Stimulated activated CD4-positive, alpha-beta T cell treated with anti-CD3 and anti-CD28 coated beads, Interleukin-4, amount 100 ng/mL, for 48 hours (primary cell): ENCODE measurements around the gene CDK4.

ENCODE experiments used
- DNase-seq, 2 donors: peaks; one replicate each; pipeline ENCODE4 v3.0.0-alpha.2; 2020; ENCODE audit warnings: low read depth in 2 of 2

CDK4 gene

DNA sequence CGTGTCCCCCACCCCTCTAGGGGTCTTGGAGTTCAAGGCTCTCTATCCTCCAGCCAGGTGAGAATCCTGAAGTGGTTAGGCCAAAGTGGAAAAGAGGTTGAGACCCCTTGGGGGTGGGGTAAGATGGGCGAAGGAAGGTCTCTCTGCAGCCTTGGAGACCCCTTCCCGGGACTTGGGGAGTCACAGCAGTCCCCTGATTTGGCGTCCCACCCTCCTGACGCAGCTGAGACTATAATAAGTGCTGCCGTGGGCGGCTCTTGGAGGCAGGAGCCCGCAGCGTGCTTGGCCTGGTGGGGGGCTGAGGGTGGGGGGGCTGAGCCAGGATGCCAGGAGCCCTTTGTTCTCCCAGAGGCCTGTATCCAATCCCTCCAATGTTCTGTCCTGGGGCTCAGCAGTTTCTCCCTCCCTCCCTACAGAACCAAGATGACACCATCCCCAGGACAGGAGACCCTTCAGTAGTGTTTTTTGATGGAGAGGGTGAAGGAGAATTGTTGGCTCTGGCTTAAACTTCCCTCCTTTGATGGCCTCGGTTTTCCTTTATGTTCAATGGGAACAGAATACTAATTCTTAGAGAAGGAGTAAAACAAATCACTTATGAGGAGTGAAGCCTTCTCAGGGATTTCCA, 12.1 kb downstream of the CDK4 start:
- no peak for DNase-seq

DNA sequence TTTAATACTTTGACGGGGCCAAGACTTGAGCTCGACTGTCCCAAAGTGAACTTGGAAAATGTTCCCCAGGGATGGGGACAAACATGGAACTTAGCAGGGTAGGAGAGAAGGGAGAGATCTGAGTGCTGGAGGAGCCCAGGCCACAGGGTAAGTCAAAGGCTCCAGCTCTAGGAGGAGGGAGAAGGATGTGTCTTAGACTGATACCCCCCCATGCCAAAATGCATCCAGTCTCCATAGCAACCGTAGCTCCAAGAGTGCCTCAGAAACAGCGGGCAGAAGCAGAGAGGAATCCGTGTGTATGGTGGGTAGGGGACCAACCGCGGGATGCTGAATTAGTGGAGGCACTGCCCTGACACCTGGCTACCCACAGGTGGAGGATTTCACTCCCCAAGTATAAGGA, 12.7 kb downstream of the CDK4 start:
- no peak for DNase-seq

DNA sequence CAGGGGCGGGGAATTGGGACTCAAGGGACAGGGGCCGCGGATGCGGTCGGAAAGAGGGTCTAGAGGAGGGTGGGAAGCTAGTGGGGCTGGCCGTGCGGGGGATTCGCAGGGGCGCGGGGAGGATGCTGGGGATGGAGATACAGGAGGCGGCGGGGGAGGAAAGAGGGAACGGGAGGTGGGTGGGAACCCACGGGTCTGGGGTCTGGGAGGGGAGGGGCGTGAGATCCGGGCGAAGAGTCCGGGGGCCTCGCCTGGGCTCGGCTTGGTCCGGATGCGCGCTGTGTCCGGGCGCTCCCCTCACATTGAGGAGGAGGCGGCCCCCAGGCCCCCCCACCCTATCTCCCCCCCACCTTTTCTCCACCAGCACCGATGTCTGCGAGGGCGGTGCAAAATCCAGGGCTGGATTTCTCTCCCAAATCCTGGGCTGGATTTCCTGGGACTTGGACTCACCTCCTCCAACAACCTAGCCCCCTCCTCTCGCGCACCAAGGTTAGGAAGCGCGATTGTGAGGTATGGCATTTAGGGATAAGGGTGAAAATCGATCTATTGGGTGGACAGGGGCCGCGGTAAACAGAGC, 13.4 kb downstream of the CDK4 start, which contains the start of gene AGAP2:
AGAP2 (minus strand) TSS at position 82 of the 577 bp plus-strand sequence. CDS start 496 bp downstream, outside the sequence.
- no peak for DNase-seq

DNA sequence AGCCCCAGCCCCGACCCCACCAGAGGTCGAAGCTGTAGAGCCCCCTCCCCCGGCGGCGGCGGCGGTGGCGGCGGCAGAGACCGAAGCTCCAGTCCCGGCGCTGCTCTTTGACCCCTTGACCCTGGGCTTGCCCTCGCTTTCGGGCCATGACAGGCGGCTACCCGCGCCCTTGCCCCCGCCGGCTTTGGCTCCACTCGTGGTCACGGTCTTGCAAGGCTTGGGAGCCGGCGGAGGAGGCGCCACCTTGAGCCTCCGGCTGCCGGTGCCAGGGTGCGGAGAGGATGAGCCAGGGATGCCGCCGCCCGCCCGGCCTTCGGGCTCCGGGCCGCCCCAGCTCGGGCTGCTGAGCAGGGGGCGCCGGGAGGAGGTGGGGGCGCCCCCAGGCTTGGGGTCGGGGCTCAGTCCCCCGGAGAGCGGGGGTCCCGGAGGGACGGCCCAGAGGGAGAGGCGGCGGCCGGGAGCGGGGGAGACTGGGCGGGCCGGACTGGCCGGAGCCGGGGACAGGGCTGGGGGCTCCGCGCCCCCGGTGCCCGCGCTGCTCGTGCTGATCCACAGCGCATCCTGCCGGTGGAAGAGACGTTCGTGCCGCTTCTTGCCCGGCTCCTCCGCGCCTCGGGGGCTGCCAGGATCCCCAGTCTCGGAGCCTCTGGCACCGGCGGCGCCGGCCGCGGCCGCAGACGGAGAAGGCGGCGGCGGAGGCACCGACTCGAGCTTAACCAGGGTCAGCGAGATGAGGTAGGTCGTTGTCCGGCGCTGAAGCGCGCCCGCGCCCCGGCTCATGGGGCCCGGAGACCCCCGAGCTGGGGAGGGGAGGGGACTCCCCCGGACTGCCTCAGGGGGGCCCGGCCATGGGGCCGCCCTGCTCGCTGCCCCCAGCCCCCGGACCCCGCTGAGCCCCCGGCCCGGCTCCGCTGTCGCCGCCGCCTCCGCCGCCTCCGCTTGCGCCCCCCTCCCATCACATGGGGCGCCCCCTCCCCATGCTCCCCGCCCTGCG, 14.3 kb downstream of the CDK4 start:
- no peak for DNase-seq

DNA sequence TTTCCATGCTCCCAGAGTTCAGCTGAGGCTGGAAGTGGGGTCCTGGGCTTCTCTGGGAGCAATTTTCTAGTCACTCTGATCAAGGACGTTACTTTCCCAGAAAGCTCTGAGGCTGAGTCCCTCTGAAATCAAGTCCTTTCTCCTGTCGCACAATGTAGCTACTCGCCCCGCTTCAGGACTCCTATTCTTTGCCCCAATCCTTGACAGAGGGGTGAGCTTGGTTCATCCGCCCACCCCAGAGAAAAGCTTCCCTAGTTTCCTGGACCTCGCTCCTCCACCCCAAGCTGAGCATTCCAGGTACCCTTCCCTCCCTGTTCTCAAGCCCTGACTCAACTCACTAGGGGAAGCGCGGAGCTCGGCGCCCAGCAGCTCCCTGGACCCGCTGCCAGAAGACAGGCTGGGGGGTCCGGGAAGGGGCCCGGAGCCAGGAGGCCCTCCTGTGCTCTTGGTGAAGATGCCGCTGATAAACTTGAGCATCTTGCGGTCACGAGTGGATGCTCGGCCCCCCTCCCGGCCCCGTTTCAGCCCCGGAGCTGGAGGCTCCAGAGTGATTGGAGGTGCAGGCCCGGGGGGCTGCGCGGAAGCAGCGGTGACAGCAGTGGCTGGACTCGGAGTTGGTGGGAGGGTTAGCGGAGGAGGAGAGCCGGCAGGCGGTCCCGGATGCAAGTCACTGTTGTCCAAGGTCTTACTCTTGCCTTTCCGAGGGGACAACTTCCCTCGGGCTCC, 15.2 kb downstream of the CDK4 start:
- DNase-seq: no peak

DNA sequence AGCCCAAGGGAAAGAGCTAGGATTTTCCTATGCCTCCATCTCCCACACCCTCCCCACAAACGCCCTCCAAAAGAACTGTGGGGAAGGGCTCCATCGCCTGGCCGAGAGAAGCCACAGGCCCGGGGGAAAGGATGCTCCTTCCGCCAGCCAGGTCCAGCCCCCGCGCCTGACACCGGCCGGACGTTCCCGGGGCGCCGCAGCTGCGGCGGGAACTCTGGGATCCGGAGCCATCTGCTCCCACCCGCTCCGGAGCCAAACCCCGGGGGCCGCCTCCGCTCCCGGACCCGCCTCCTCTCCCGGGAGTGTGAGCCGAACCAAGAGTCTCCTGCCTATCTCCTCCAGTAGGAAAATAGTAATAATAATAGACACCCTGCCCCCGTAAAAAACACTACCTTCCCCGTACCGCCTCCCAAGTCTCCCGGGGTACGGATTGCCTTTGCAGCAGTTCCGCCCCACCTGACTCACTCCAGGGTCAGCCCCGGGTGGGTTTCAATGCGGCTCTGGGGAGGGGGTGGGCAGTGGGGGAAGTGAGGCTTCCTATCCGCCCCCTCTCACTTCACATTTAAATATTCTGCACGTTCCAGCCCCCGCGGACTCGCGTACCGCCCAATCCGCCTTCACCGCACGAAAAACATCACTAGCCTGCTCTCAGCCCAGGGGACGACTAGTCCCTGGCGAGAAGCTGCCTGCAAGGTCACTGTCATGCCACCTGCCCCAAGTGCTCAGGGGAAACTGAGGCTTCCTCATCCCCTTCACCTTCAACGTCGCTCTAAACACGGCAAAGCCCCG, 16.0 kb downstream of the CDK4 start:
- DNase-seq: no peak

DNA sequence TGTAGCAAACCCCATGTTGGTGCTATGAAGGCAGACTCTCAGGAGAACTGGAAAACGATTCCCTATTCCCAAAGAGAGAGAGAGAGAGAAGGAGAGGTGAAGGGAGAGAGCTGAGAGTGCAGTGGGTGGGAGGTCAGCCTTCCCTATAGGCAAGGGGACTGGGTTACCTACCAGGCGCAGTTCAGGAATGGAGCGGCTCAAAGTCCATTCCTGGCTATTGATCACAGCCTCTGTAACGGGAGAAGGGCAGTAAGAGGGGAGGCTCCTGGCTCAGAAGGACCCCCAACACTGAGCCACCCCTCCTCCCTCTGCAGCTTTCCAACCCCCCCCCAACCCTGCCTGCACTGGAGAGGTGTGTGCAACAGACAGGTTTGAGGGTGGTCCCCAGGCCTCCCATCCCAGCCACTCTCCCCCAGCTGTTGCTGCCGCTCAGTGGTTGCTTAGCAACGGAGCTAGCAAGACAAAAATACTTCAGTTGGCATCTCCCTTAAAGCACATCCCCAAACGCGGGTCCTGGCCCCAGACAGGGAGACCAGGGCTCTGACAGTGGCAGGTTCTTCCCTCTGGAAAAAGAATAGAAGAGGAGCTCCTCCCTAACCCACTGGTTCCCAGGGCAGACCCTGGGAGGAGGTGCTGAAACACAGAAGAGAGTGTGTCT, 16.8 kb downstream of the CDK4 start:
- no peak for DNase-seq

DNA sequence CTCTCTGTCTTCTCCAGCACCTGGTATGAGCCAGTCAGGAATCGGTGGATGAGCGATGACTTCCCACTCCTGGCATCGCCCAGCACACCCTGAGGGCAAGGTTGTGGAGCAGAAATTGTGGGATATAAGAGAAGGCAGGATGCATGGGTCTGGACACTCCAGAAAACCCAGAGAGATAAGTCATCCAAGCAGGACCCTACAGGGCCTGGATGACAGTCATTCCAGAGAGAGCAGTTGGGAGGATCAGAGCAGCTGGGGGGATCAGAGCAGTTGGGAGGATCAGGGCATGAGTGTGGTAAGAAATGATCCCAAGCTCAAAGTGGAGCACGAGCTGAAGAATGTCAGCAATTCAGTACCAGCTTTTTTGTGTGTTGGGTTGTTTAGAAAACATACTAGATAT, 17.5 kb downstream of the CDK4 start:
- no peak for DNase-seq

DNA sequence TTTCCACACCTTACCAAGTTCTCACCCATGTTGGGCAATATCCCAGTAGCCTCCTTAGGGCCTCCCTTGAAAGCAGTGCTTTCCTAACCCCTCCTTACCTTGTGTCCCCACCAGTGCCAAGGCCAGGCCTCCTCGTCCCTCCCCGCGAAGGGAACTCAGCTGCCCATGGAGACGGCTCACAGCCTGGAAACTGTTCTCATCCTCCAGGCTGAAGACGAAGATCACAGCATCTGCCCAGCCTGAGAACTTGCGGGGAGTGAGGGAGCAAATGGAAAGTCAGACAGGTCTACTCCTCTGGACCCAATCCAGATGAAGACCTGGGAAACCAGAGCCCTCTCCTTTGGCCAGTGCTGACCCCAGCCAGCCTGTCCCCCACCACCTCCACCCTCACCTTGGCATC, 18.2 kb downstream of the CDK4 start:
- no peak for DNase-seq

DNA sequence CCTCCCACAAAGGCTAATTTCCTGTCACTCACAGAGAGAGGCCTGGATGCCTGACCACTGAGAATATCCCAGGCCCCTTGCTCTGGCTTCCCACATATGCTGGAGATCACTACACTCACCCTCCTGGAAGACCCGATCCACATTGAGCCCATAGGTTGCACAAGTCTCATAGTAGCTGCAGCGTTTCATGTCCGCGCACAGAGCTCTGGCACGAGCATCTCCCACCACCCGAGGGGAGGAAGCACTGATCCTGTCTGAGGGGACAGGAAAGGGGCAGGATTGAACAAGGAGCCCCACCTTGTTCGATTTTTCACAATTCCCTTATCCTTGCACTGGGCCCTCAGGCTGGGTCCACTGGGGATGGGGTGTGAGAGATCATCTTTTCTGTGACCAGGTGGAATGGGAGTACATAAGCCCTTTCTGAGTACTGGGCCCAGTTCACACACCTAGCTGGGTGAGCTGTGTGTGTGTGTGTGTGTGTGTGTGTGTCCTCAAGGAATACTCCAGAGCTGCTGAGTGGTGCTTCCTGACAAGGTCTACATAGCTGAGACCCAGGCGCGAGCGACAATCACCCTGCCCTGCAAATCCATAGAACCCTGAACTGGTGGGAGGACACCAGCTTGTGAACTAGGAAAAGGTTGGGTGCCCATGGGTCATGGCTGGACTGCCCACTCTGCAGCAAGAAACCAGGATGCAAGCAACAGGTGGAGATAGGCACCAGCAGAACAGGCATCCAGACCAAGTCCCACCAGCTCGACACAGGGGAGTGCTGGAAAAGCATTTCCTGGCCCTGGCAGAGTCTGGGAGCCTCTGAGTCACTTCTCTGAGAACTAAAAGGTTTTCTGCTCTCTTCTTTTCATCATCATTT, 19.1 kb downstream of the CDK4 start:
- no peak for DNase-seq

DNA sequence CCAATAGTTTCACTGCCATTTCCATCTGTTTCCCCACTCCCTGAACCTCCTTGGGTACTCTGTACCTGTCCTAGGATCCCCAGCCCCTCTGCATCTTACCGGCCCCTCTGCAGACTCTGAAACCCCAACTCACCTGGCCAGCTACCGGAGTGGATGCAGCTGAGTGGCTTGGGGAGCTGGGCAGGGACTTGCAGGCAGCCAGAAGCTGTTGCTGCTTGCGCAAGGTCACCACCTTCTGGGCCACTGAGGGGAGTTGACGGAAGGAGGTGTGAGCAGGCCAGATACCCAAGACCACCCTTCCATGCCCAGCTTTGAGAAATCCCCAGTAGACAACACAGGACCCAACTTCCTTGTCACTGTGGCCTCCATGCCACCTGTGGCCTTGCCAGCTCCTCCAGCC, 19.8 kb downstream of the CDK4 start:
- no peak for DNase-seq

DNA sequence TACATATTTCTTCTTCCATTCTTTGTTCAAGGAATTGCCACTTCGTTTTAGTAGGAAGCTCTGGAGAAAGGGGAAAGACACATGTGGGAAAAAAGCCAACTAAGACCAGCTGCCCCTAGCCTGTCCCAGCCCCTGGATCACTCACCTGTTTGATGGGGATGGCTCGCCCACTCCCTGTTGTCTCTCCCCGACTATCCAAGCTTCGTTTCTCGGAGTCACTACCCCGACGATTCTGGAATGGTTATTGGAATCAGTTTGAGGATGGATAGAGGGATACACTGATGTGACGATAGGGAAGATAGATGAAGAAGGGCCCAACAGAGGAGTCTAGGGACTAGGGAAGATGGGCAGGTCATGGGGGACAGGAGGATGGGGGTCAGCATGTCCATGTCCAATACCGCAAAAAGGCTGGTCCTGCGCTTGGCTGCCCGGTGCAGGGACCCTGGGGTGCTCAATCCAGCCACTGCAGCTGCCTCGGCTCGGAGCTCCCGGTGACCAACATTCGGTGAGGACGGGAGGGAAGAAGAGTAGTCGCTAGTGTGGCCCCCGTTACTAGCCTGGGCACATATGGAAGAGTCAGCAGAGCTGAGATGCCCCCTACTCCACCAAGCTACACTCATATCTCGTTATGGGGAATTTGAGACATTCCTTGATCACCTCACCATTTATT, 20.6 kb downstream of the CDK4 start:
- no peak for DNase-seq

DNA sequence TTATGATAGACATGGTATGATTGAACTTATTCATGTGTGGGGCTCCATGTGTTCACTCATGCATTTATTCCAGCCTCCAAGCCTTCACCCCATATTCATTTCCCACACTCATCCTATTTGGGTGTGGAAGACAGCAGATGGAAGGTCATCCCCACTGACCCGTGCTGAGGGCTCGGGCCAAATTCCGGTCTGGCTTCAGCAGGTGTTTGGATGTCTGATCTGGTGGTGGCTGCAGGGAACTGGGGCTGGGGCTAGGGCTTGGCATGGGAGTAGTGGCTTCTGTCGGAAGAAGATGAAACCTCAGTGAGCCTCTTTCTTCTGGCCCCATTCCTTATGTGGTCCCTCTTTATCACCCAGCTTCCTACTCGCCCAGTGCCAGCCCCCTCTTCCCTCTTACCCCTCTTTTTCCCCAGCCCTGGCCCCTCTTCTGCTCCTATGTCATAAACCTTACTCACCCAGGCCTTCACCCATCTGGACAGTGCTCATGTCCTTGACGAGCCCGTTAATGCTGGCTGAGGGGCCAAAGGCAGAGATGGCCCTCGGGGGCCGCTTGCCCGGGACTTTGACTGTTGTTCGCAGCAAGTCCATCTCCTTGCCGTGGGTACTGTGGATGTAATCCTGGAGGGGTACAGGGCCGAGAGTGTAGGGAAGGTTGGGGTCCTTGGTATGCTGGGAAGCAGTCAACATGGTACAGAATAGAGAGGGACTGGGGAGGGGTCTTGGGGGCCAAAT, 21.6 kb downstream of the CDK4 start:
- DNase-seq: no peak

DNA sequence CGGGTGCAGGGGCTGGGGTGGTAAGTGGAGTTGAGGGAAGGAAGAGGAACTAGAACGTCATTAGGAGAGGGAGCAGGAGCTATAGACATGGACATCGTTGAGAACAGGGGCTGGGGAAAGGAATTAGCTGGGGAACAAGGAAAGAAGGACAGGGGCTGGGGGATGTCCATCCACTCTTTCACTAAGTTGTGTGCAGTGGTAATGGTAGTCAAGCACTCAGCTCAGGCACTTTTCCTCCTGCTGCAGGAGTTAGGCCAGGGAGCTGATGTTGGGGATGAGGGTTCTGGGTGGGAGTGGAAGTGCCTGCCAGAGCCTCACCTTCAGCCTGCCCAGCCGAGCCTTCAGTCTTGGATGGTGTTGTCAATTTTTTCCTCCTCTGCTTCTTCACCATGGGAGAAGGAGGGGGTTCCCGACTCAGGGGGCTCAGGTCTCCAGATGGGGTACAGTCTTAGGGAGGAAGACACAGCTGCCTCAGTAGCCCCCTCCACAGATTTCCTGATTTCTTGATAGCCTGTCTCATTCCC, 22.7 kb downstream of the CDK4 start:
- no peak for DNase-seq

DNA sequence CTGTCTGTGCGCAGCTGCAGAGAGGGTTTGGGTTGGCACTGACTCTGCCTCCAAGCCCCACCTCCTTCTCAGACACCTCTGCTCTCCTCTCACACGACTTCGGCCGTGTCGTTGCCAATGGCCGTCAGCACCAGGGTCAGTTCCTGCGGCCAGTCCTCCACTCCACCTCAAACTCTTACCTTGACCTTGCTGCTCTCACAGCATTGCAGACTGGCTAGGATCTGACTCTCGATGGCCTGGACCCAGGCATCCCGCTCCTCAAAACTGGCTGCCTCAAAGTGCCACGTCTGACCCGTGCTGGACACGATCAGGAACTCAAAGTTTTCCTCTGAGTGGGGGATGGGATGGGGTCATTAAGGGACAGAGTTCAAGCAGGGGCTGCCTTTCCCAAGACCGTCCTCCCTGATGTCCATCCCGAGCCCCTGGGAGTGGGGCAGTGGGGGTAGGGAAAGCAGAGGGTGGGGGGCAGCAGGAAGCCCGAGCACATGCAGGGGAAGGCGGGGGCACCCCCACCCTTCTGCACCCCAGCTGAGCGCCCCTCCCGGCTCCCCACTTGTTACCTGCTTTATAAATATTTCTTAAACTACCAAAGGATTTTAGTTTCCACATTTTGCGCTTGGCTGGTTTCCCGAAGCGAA, 24.2 kb downstream of the CDK4 start:
- DNase-seq: no peak

DNA sequence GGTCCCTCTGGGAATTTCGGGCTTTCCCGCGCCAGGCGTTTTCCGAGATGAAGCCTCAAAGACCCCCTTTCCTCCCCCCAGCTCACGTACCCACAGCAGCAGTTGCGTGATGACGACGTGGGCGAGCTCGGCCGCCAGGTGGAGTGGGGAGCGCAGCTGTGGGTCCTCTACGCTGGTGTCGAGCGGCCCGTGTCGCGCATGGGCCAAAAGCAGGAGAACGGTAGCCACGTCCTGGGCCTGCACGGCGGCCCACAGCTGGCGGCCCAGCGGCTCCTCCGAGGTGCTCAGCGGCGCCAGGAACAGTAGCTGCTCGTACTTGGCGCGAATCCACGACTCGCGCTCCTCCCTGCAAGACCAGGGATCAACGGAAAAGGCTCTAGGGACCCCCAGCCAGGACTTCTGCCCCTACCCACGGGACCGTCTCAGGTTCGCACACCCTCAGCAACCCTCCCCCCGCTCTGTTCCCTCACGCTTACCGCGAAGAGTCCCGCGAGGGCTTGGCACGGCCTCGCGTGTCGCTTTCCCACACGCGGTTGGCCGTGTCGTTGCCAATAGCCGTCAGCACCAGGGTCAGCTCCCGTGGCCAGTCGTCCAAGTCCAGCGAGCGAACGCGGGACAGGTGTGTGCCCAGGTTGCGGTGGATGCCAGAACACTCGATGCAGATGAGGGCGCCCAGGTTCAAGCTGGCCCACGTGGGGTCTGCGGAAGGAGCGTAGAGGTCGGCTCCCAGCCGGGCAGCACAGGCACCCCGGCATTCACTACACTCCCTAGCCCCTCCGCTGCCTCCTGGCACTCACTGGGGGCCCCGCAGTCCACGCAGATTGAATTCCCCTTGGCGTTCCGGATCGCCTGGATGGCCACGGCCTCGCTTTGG, 25.0 kb downstream of the CDK4 start:
- no peak for DNase-seq
